PC-9 (cell line): ENCODE data around the gene BTBD16. TPM values are rescaled to one million over a fixed set of nuclear protein-coding genes. Genes with fewer than 3 reads are reported as not detected.

Source experiments
- Bru-seq: library from RNA; stranded (reverse); fragments of 400-500 nt; gene quantifications from one replicate; lab custom pipeline; 2021; lab: Mats Ljungman, UMichigan
- BruChase-seq, 2 experiments: library from RNA; stranded (reverse); fragments of 400-500 nt; gene quantifications; one replicate each; lab custom pipeline; 2021; lab: Mats Ljungman, UMichigan
- BruUV-seq: library from RNA; stranded (reverse); fragments of 400-500 nt; replicated peaks from 2 replicates; lab custom pipeline; 2021; lab: Mats Ljungman, UMichigan
- CTCF ChIA-PET: fragments of 300-600 bp; sonication (Branson Sonifier 250); formaldehyde crosslinking; loops from one replicate; lab custom pipeline; 2022; ENCODE audit warnings: antibody characterized with exemption; lab: Charles Lee
- POLR2A ChIA-PET: fragments of 300-600 bp; sonication (Branson Sonifier 250); formaldehyde crosslinking; loops from one replicate; lab custom pipeline; 2022; ENCODE audit warnings: antibody characterized with exemption; ENCODE audit not compliant: unreplicated experiment; lab: Charles Lee
- DNase-seq, 2 experiments: peaks; one replicate each; pipeline versions ENCODE4 v3.0.0 to v3.0.0-alpha.2; 2015 to 2022; ENCODE audit warnings: mixed read lengths in 1 of 2
- H2AFZ ChIP-seq: fragments of 200-600 bp; sonication (generic); 2 replicates; pipeline ENCODE4 v1.8.1; 2017; ENCODE audit warnings: antibody characterized with exemption
- H3F3A ChIP-seq: fragments of 200-600 bp; sonication (generic); 2 replicates; pipeline ENCODE4 v1.8.1; 2017; ENCODE audit warnings: antibody characterized with exemption, mild to moderate bottlenecking, low read depth; ENCODE audit not compliant: insufficient read depth
- H3K27ac ChIP-seq: fragments of 200-600 bp; sonication (generic); 2 replicates; pipeline ENCODE4 v1.6.1; 2016; ENCODE audit warnings: mixed run types
- H3K27me3 ChIP-seq: fragments of 200-600 bp; sonication (generic); 2 replicates; pipeline ENCODE4 v1.6.1; 2016; ENCODE audit warnings: low read depth, mixed run types; ENCODE audit not compliant: insufficient read depth
- H3K36me3 ChIP-seq: fragments of 200-600 bp; sonication (generic); 2 replicates; pipeline ENCODE4 v1.6.1; 2016; ENCODE audit warnings: low read depth, mixed run types
- H3K4me1 ChIP-seq: fragments of 200-600 bp; sonication (generic); replicated peaks from 2 replicates; pipeline ENCODE4 v1.6.1; 2016; ENCODE audit warnings: mixed run types; ENCODE audit not compliant: insufficient read depth
- H3K4me2 ChIP-seq: fragments of 200-600 bp; sonication (generic); 2 replicates; pipeline ENCODE4 v1.6.1; 2017; ENCODE audit warnings: mixed run types
- H3K4me3 ChIP-seq: fragments of 200-600 bp; sonication (generic); 2 replicates; pipeline ENCODE4 v1.6.1; 2016; ENCODE audit warnings: mixed run types
- H3K79me2 ChIP-seq: fragments of 200-600 bp; sonication (generic); 2 replicates; pipeline ENCODE4 v1.6.1; 2017; ENCODE audit warnings: low read depth, mixed run types
- H3K9me2 ChIP-seq: fragments of 200-600 bp; sonication (generic); 2 replicates; pipeline ENCODE4 v1.8.1; 2017; ENCODE audit warnings: mild to moderate bottlenecking; ENCODE audit not compliant: insufficient read depth
- H3K9me3 ChIP-seq: fragments of 200-600 bp; sonication (generic); 2 replicates; pipeline ENCODE4 v1.8.1; 2016; ENCODE audit warnings: low read depth; ENCODE audit not compliant: insufficient read depth
- H4K20me1 ChIP-seq: fragments of 200-600 bp; sonication (generic); 2 replicates; pipeline ENCODE4 v1.8.1; 2017; ENCODE audit not compliant: insufficient read depth
- EZH2 ChIP-seq: fragments of 200-600 bp; sonication (generic); IDR thresholded peaks from 2 replicates; pipeline ENCODE4 v1.8.0; 2017; ENCODE audit warnings: antibody characterized with exemption, low read depth
- intact Hi-C: fragments of 100-400 bp; cut with micrococcal nuclease; formaldehyde crosslinking; loops from one replicate; pipeline ENCODE4 v1.10.0; 2022; ENCODE audit not compliant: unreplicated experiment
- long read RNA-seq: library from polyadenylated mRNA; stranded (forward); transcript quantifications from one replicate; pipeline ENCODE4 v2.0.0, GENCODE V29; 2022
- total RNA-seq: library from RNA; stranded (reverse); gene quantifications from 2 replicates; pipeline ENCODE4 v1.2.3, GENCODE V29; 2021
- TF ChIP-seq, protein P1 (sequence below): fragments of 200-600 bp; sonication (generic); conservative IDR thresholded peaks from 2 replicates; pipeline ENCODE4 v1.6.1; 2017; ENCODE audit warnings: mixed run types, antibody characterized with exemption, mild to moderate bottlenecking, moderate library complexity

The BTBD16 gene
- total RNA-seq, result 0.28 and 0.37 TPM in 2 replicates
- Bru-seq, nascent RNA, result percentile 26 among the genes with signal in this experiment
- percentile 32 among the genes with signal in this experiment for BruChase-seq, experiment 1, labeled RNA remaining after a 2-hour chase
- percentile 23 among the genes with signal in this experiment for BruChase-seq, experiment 2, labeled RNA remaining after a 6-hour chase
- long read RNA-seq, partial matches to known transcripts, result 1 of 3 reads
- long read RNA-seq, other reads (novel, unspliced or antisense), result 2 of 3 reads

DNA sequence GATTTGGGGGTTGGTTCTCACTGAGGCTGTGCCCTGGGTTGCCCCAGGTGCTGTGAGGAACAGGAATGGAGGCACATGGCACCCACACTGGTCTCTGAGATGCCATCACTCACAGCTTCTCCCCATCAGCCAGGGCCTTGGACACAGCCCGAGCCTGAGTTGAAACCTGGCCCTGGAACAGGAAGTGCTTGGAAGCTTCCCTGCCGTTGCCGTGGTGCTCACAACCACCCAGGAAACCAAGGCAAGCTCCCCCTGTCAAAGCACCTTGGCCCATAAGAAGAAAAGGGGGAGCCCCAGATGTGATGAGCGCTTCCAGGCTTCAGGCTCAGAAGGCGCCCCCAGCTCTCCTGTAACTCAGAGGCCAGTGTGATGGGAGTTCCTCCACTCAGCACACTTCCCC is at the start of gene BTBD16:
TSS of gene BTBD16 (plus strand) at position 221 of the 400 bp plus-strand sequence. CDS start 3,786 bp downstream, outside the sequence.
- ChIA-PET CTCF (no interaction called here), POLR2A (no interaction called here)
- Histone ChIP-seq H3K79me2 (no peaks in the 10 kb centered on the region), H3K9me3 (no peaks in the 10 kb centered on the region), H3K27me3 (no peaks in the 10 kb centered on the region), H3K27ac (no peak within 1 kb of the TSS), H3K4me3 (no peak within 1 kb of the TSS), H4K20me1 (no peaks in the 10 kb centered on the region), H3K4me2 (no peak within 1 kb of the TSS), H3K4me1 (0 out of 2 replicates have a peak, but pooled peaks cover 5% of the 10 kb centered on the region), H2AFZ (no peak within 1 kb of the TSS), H3F3A (no peaks in the 10 kb centered on the region), H3K9me2 (no peaks in the 10 kb centered on the region), H3K36me3 (no peaks in the 10 kb centered on the region)
- intact Hi-C loops, result no loop called here
- DNase-seq, result no peak
- BruUV-seq, result no TSS peak
- TF ChIP-seq EZH2, result no peak
- TF ChIP-seq, protein P1, sequence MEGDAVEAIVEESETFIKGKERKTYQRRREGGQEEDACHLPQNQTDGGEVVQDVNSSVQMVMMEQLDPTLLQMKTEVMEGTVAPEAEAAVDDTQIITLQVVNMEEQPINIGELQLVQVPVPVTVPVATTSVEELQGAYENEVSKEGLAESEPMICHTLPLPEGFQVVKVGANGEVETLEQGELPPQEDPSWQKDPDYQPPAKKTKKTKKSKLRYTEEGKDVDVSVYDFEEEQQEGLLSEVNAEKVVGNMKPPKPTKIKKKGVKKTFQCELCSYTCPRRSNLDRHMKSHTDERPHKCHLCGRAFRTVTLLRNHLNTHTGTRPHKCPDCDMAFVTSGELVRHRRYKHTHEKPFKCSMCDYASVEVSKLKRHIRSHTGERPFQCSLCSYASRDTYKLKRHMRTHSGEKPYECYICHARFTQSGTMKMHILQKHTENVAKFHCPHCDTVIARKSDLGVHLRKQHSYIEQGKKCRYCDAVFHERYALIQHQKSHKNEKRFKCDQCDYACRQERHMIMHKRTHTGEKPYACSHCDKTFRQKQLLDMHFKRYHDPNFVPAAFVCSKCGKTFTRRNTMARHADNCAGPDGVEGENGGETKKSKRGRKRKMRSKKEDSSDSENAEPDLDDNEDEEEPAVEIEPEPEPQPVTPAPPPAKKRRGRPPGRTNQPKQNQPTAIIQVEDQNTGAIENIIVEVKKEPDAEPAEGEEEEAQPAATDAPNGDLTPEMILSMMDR, result no peak

DNA sequence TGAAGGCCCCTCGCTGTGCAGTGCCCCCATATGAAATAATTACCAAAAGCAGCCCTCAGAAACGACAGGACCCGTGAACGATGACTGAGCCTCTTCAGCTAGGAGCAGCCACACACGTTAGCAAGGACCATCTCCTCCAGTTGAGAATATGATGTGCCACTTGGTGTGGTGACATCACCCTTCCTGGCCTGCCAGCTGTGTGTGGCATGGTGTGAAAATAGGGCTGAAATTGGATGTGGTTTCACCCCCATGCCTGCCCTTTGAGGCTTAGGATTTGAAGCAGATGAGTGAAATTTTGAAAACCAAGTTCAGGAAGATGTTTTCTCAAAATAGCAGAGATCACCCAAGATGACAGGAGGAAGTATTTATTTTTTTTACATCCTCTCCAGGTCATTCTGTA is 49.1 kb upstream of the BTBD16 start:
- intact Hi-C loops, result no loop called here
- Histone ChIP-seq H4K20me1 (no peaks in the 10 kb centered on the region), H3F3A (no peaks in the 10 kb centered on the region), H3K79me2 (no peaks in the 10 kb centered on the region), H3K4me1 (no peaks in the 10 kb centered on the region), H3K9me3 (no peaks in the 10 kb centered on the region), H3K4me3 (no peak overlapping the region), H3K27ac (no peak overlapping the region), H2AFZ (no peak overlapping the region), H3K27me3 (no peaks in the 10 kb centered on the region), H3K9me2 (no peaks in the 10 kb centered on the region), H3K36me3 (no peaks in the 10 kb centered on the region), H3K4me2 (no peak overlapping the region)
- no TSS peak for BruUV-seq
- ChIA-PET CTCF (no interaction called here), POLR2A (no interaction called here)
- no peak for DNase-seq
- no peak for TF ChIP-seq EZH2
- TF ChIP-seq, protein P1, result no peak

DNA sequence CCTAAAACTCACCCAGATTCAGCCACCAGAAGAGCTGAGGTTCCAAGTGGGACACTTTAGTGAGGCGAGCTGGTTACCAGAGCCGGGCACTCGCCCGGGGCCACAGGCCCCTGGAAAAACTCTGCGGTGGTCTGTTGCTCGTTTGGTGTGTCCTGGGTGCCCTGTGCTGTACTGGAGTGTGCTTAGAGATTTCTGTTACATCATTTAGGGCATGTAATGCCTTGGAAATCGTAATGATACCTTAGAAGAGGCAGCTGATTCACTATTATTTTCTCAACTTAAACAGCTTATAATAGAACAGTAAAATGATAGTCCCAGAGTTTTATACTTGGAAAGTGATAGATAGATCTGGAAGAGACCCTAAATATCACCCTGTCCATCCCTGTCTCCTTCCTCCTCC is 48.5 kb upstream of the BTBD16 start:
- ChIA-PET CTCF (no interaction called here), POLR2A (no interaction called here)
- no peaks in the 10 kb centered on the region for H3K9me2 ChIP-seq
- no peaks in the 10 kb centered on the region for H3K36me3 ChIP-seq
- no peak for DNase-seq
- H3K4me3 ChIP-seq, result no peak overlapping the region
- no peaks in the 10 kb centered on the region for H3K4me1 ChIP-seq
- no peak overlapping the region for H2AFZ ChIP-seq
- H3K27me3 ChIP-seq, result no peaks in the 10 kb centered on the region
- H3K27ac ChIP-seq, result no peak overlapping the region
- H3F3A ChIP-seq, result no peaks in the 10 kb centered on the region
- no peak overlapping the region for H3K4me2 ChIP-seq
- TF ChIP-seq EZH2, result no peak
- TF ChIP-seq, protein P1, result no peak
- H4K20me1 ChIP-seq, result no peaks in the 10 kb centered on the region
- intact Hi-C loops, result no loop called here
- no peaks in the 10 kb centered on the region for H3K79me2 ChIP-seq
- no peaks in the 10 kb centered on the region for H3K9me3 ChIP-seq
- BruUV-seq, result no TSS peak
